ENCODE data around the gene NTSR1. TPM values are rescaled to one million over a fixed set of nuclear protein-coding genes. Genes with fewer than 3 reads are reported as not detected.

The NTSR1 gene
- total and polyA plus RNA-seq, 8 donors: 0.06 to 15.9 (median 0.28) TPM; not detected in 5

GRCh38 chr20:62788607-62789006 lies 80.0 kb downstream of the NTSR1 start:
- intact Hi-C loops (cut with DNase I; ENCODE audit: low total_unique reads): loop anchor here (5.0 to 10.0 kb wide), 2 partner anchors 116 to 294 kb away; no protein-coding TSS in a partner anchor
- Histone ChIP-seq H3K4me3 (no peak overlapping the region), H3K27ac (no peak overlapping the region), H3K4me1 (peaks cover 1 to 16% (median 6%) of the 10 kb centered on the region in 4 donors), H3K36me3 (no peaks in the 10 kb centered on the region), H3K27me3 (peaks cover 0 to 4% (median 0%) of the 10 kb centered on the region in 3 donors), H3K9me3 (no peaks in the 10 kb centered on the region)
- TF ChIP-seq POLR2AphosphoS5 (IDR thresholded peaks at IDR 0.05) (no peak), CTCF (IDR thresholded peaks at IDR 0.05) (no peak), POLR2A (IDR thresholded peaks at IDR 0.05) (no peak), EP300 (IDR thresholded peaks at IDR 0.05) (no peak)
- no peak for DNase-seq
- 64 to 78% (median 74%) methylated on average over 11 to 15 of the region's 15 CpGs for WGBS, 5 donors

GRCh38 chr20:62790075-62790474 lies 81.4 kb downstream of the NTSR1 start:
- 84 to 92% (median 88%) methylated on average over 10 to 12 of the region's 12 CpGs for WGBS, 5 donors
- peaks cover 11 to 27% (median 16%) of the 10 kb centered on the region in 4 donors for H3K4me1 ChIP-seq
- no peak overlapping the region for H3K27ac ChIP-seq
- no peak for TF ChIP-seq POLR2A (IDR thresholded peaks at IDR 0.05)
- peaks cover 0 to 4% (median 0%) of the 10 kb centered on the region in 3 donors for H3K27me3 ChIP-seq
- H3K9me3 ChIP-seq: no peaks in the 10 kb centered on the region
- no peak for DNase-seq
- no peak overlapping the region for H3K4me3 ChIP-seq
- intact Hi-C loops (cut with DNase I; ENCODE audit: low total_unique reads): no loop called here
- no peaks in the 10 kb centered on the region for H3K36me3 ChIP-seq

GRCh38 chr20:62791301-62792181 lies 82.9 kb downstream of the NTSR1 start:
- Histone ChIP-seq H3K27me3 (no peaks in the 10 kb centered on the region), H3K4me3 (no peak overlapping the region), H3K9me3 (no peaks in the 10 kb centered on the region), H3K4me1 (peaks cover 11 to 37% (median 23%) of the 10 kb centered on the region in 4 donors), H3K36me3 (no peaks in the 10 kb centered on the region), H3K27ac (no peak overlapping the region)
- 26 to 38% (median 35%) methylated on average over 22 to 23 of the region's 23 CpGs for WGBS, 5 donors
- intact Hi-C loops (cut with DNase I; ENCODE audit: low total_unique reads): no loop called here
- TF ChIP-seq POLR2AphosphoS5 (IDR thresholded peaks at IDR 0.05): peak in 1 of 3 donors; percentile 74
- peak in 5 of 7 experiments; percentile 81 to 96 (median 90) for TF ChIP-seq CTCF (IDR thresholded peaks at IDR 0.05)
- no peak for TF ChIP-seq POLR2A (IDR thresholded peaks at IDR 0.05)
- DNase-seq: peak; percentile 82 to 95

GRCh38 chr20:62792182-62792939 lies 83.7 kb downstream of the NTSR1 start:
- intact Hi-C loops (cut with DNase I; ENCODE audit: low total_unique reads): no loop called here
- Histone ChIP-seq H3K27ac (no peak overlapping the region), H3K9me3 (no peaks in the 10 kb centered on the region), H3K4me3 (no peak overlapping the region), H3K36me3 (no peaks in the 10 kb centered on the region), H3K4me1 (peaks cover 16 to 45% (median 29%) of the 10 kb centered on the region in 4 donors), H3K27me3 (no peaks in the 10 kb centered on the region)
- WGBS, 5 donors: 72 to 80% (median 75%) methylated on average over 9 of the region's 9 CpGs
- DNase-seq: no peak
- TF ChIP-seq CTCF (IDR thresholded peaks at IDR 0.05) (no peak), POLR2A (IDR thresholded peaks at IDR 0.05) (no peak), POLR2AphosphoS5 (IDR thresholded peaks at IDR 0.05) (no peak), EP300 (IDR thresholded peaks at IDR 0.05) (no peak)
